Esophagus (tissue), 2 donors: ENCODE measurements around the gene GHR. TPM values are rescaled to one million over a fixed set of nuclear protein-coding genes. Genes with fewer than 3 reads are reported as not detected.
A peak's percentile ranks its signal among the peaks of the same experiment; 100 is the strongest.

Source experiments
- H3K27ac ChIP-seq, 2 donors: one replicate each; pipeline ENCODE4 v1.5.1; 2013; ENCODE audit warnings: low read depth in 2 of 2, mild to moderate bottlenecking in 2 of 2, inconsistent platforms in 1 of 2, low read length in 1 of 2, moderate library complexity in 1 of 2
- H3K27me3 ChIP-seq, 2 donors: one replicate each; pipeline ENCODE4 v1.6.1; 2013; ENCODE audit warnings: low read length in 2 of 2, control low read depth in 1 of 2, mild to moderate bottlenecking in 1 of 2; ENCODE audit not compliant: insufficient read depth in 2 of 2, control insufficient read depth in 1 of 2
- H3K36me3 ChIP-seq, 2 donors: one replicate each; pipeline ENCODE4 v1.6.1; 2013; ENCODE audit warnings: low read length in 1 of 2; ENCODE audit not compliant: control insufficient read depth in 2 of 2, insufficient read depth in 2 of 2
- H3K4me1 ChIP-seq, 2 donors: one replicate each; pipeline ENCODE4 v1.6.1; 2013; ENCODE audit warnings: low read length in 1 of 2; ENCODE audit not compliant: control insufficient read depth in 2 of 2, insufficient read depth in 2 of 2
- H3K4me3 ChIP-seq, 2 donors: one replicate each; pipeline ENCODE4 v1.5.1; 2013; ENCODE audit warnings: low read length in 2 of 2, mild to moderate bottlenecking in 2 of 2, low read depth in 1 of 2, moderate library complexity in 1 of 2
- H3K9me3 ChIP-seq, 2 donors: one replicate each; pipeline ENCODE4 v1.6.1; 2013; ENCODE audit warnings: mild to moderate bottlenecking in 2 of 2, low read depth in 1 of 2, low read length in 1 of 2, moderate library complexity in 1 of 2; ENCODE audit not compliant: control insufficient read depth in 2 of 2, insufficient read depth in 1 of 2
- WGBS, 2 donors: extraction: QIAGEN DNeasy Blood & Tissue Kit; methylation state at CpG; one replicate each; pipeline ENCODE4 v1.1.7; 2013; 5-methylcytosine and 5-hydroxymethylcytosine counted together
- polyA plus RNA-seq, 2 donors: library from polyadenylated mRNA; stranded (reverse); fragments of 200-250 nt; gene quantifications; one replicate each; pipeline ENCODE4 v1.2.3, GENCODE V29; 2013
- donor health status: healthy with polysubstance abuse.
- donor health status: Bipolar disorder and iron deficiency.

GHR gene
- polyA plus RNA-seq, 2 donors: 1.2 to 1.6 TPM

DNA sequence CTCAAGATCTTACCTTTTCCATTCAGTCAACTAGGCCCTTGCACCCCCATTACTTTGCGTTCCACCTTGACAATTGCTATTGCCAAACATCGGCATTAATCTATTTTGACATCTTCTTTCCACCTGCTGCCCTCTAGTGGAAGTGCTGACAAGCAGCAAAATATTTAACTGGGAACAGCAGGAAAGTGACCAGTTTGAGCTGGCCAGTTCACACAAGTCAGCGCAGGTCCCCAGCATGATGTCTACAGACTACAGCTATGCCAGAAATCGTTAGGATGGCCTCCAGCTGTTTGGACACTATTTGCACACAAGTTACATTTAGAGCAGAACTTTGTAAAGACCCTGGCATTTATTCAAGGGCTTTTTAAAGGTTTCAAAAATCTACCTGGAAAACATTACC, 160.1 kb downstream of the GHR start:
- Histone ChIP-seq H3K4me1 (peaks cover 0 to 2% of the 10 kb centered on the region in 2 donors), H3K27ac (no peak overlapping the region), H3K36me3 (no peaks in the 10 kb centered on the region), H3K9me3 (no peaks in the 10 kb centered on the region), H3K27me3 (no peaks in the 10 kb centered on the region), H3K4me3 (no peak overlapping the region)
- WGBS, 2 donors: 9 to 15% methylated on average over 4 of the region's 4 CpGs

DNA sequence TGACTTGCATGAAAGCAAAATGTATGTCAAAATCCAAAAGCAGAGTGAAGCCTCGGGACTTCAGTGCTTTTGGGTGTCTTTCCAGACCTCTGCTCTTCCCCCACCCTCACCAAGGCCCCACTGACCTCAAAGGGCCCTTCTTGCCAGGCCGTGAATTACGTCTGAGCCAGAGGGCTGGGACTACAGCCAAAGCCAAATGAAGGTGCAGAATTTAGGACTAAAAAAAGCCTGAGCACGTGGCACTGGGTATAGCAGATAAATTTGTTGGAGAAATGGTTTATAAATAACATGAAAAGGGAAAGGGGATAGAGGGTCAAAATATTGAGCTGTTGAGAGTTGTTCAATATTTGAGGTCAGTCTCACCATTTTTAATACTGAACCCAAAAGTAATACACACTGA, 163.4 kb downstream of the GHR start:
- H3K9me3 ChIP-seq: no peaks in the 10 kb centered on the region
- 7 to 12% methylated on average over 4 of the region's 4 CpGs for WGBS, 2 donors
- H3K27me3 ChIP-seq: no peaks in the 10 kb centered on the region
- H3K4me1 ChIP-seq: peaks cover 0 to 4% of the 10 kb centered on the region in 2 donors
- no peak overlapping the region for H3K4me3 ChIP-seq
- peak overlapping the region in 1 of 2 donors; percentile 31 for H3K27ac ChIP-seq
- H3K36me3 ChIP-seq: no peaks in the 10 kb centered on the region

DNA sequence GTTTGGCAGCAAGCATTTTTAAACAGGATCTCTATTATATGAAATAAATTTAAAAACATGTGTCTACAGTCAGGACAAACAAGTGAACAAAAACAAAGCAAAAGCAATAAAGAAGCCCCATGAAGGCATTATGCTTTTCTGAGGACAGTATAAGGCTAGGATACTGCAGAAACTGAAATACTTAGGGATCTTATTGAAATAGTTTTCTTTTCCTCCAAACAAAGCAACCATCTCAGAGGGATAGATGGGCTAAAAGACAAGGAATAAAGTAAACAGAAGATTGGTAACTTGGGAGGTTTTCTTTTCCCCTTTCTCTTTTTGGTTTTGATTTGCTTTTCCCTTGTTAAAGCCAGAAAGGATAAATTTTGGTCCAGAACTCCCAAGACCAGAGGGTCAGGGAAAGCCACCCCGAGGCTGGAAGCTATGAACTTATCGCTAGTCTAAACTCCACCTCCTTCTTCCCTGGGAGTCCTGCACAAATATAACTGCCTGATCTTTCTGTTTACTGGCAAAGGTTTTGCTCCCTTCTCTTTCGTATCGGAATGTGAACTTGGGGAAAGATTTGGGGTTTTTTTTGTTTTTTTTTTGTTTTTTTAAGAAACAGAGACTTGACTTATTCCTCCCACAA, 164.0 kb downstream of the GHR start:
- WGBS, 2 donors: 51 to 58% methylated on average over 4 of the region's 4 CpGs
- H3K4me3 ChIP-seq: no peak overlapping the region
- H3K4me1 ChIP-seq: peaks cover 0 to 4% of the 10 kb centered on the region in 2 donors
- no peaks in the 10 kb centered on the region for H3K9me3 ChIP-seq
- H3K36me3 ChIP-seq: no peaks in the 10 kb centered on the region
- H3K27ac ChIP-seq: no peak overlapping the region
- H3K27me3 ChIP-seq: no peaks in the 10 kb centered on the region

- H3K9me3 ChIP-seq: no peaks in the 10 kb centered on the region
- H3K4me3 ChIP-seq: no peak overlapping the region
- H3K36me3 ChIP-seq: no peaks in the 10 kb centered on the region
- no peak overlapping the region for H3K27ac ChIP-seq
- H3K27me3 ChIP-seq: no peaks in the 10 kb centered on the region
- H3K4me1 ChIP-seq: peaks cover 0 to 2% of the 10 kb centered on the region in 2 donors
Observed at GRCh38 chr5:42590566-42590965, 167.3 kb downstream of the GHR start.

- H3K36me3 ChIP-seq: no peaks in the 10 kb centered on the region
- H3K9me3 ChIP-seq: no peaks in the 10 kb centered on the region
- H3K27ac ChIP-seq: peak overlapping the region in 1 of 2 donors; percentile 42
- peak overlapping the region in 1 of 2 donors; percentile 7 for H3K4me3 ChIP-seq
- 5 to 8% methylated on average over 7 of the region's 7 CpGs for WGBS, 2 donors
- H3K27me3 ChIP-seq: no peaks in the 10 kb centered on the region
- peaks cover 0 to 2% of the 10 kb centered on the region in 2 donors for H3K4me1 ChIP-seq
Observed at GRCh38 chr5:42591015-42591414, 167.8 kb downstream of the GHR start.

GRCh38 chr5:42592401-42593140, 169.3 kb downstream of the GHR start:
- Histone ChIP-seq H3K27me3 (no peaks in the 10 kb centered on the region), H3K36me3 (no peaks in the 10 kb centered on the region), H3K4me1 (peaks cover 0 to 2% of the 10 kb centered on the region in 2 donors), H3K4me3 (no peak overlapping the region), H3K9me3 (no peaks in the 10 kb centered on the region), H3K27ac (no peak overlapping the region)
- 87 to 88% methylated on average over 5 of the region's 5 CpGs for WGBS, 2 donors

DNA sequence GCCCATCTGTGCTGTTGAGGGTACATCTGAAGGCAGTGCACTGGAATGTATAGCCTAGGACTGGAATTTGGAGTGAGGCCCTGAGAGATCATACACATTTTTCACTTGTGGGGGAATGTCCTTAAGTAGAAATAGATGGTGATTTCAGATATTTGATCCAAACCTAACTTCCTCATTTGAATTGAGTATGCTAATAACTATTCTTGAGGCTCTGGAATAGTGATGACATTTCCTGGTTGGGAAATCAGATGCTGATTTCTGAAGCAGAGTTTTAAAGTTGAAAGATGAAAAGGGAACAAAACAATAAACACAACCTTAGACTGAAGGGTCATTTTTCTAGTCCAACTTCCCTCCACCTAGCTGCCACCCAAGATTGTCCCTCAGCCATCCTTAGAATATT, 170.4 kb downstream of the GHR start:
- H3K27ac ChIP-seq: no peak overlapping the region
- no peaks in the 10 kb centered on the region for H3K9me3 ChIP-seq
- H3K4me1 ChIP-seq: peaks cover 0 to 2% of the 10 kb centered on the region in 2 donors
- H3K27me3 ChIP-seq: no peaks in the 10 kb centered on the region
- H3K36me3 ChIP-seq: no peaks in the 10 kb centered on the region
- no peak overlapping the region for H3K4me3 ChIP-seq

DNA sequence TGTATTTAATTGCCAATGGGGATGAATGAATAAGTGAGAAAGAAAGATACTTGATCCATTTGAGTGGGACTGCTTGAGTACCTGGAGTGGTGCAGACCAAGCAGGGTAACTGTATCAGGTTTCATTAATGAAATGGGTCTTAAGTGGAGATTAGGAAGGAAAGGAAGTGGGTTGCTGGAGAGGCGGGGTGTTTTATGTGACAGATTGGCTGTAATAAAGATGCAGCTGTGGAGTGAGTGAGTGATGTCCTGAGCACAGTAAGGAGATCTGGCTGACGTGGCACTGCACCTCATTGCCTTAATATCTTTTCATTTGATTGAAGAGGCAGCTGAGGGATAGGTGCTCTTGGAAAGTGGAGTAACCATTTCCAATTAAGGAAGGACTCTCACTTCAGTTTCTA, 172.4 kb downstream of the GHR start:
- H3K36me3 ChIP-seq: no peaks in the 10 kb centered on the region
- H3K27me3 ChIP-seq: no peaks in the 10 kb centered on the region
- no peak overlapping the region for H3K4me3 ChIP-seq
- WGBS, 2 donors: 72 to 74% methylated on average over 2 of the region's 2 CpGs
- no peak overlapping the region for H3K27ac ChIP-seq
- no peaks in the 10 kb centered on the region for H3K9me3 ChIP-seq
- H3K4me1 ChIP-seq: peaks cover 0 to 2% of the 10 kb centered on the region in 2 donors

DNA sequence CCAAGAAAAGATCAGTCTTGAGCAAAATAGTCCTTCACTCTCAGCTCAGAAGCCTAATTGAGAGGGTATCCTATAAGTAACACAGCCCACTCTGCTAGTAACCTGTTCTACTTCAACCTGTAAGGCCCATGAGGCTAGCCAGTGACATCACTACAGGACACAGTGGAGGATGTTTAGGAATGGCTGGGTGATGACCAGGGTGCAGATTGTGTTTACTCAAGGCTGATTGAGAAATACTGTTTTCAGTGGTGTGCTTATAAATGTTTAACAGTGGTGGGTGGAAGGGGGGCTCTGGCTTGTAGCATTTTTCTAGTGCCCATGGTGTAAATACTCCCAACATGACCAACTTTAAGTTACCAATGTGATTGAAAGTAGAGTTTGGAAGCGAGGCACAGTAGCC, 173.6 kb downstream of the GHR start:
- WGBS, 2 donors: 94% methylated on average over 1 of the region's 1 CpG
- H3K36me3 ChIP-seq: no peaks in the 10 kb centered on the region

More for the DNA sequence above, 173.6 kb downstream of the GHR start:
- no peaks in the 10 kb centered on the region for H3K27me3 ChIP-seq
- H3K4me3 ChIP-seq: no peak overlapping the region
- H3K4me1 ChIP-seq: no peaks in the 10 kb centered on the region
- no peak overlapping the region for H3K27ac ChIP-seq
- no peaks in the 10 kb centered on the region for H3K9me3 ChIP-seq
